GM18867 (cell line): ENCODE measurements around the gene CATSPERZ.
"Not testable (repeated sequence)": the region's sequence is repeated elsewhere in the genome, so short reads cannot be mapped to it uniquely, and the experiment has no call there.

ENCODE experiments used
- ATAC-seq: cut with Tn5 transposase; IDR thresholded peaks from one replicate; pipeline ENCODE4 v1.9.1; 2021; ENCODE audit warnings: mild to moderate bottlenecking, moderate library complexity; ENCODE audit not compliant: unreplicated experiment

CATSPERZ gene

DNA sequence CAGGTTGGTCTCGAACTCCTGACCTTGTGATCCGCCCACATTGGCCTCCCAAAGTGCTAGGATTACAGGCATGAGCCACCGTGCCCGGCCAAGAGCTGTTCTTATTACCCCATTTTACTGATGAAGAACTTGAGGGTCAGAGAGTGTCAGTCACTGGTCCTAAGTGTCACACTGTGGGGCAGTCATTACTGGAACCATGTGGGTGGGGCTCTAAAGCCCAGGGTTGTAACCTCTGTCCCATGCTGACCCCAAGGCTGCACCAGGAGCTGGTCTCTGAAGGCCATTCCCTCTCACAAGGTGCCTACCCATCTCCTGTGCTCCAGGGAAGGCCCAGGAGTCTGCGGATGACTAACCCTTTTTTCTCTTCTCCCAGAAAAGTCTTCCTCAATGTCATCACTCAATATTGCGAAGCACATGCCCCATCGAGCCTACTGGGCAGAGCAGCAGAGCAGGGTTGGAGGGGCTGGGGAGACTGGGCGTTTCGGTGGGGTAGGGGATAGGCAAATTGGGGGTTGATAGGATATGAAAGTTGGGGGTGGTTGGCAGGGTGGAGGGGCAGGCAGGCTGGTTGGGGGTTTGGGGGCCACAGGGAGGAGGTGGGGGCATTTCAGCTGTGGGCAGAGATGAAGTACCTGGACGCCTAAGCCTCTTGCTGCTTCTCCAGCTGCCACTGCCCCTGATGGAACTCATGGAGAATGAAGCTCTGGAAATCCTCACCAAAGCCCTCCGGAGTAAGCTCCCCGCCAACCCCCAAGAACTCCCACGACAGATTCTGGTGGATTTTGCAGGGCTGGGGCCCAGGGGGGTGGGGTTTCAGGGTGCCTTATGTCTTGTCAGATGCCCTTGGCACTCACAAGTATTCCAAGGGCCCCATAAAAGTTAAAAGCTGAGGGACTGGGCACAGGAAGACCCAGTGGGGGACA is 3.2 kb downstream of the CATSPERZ start:
- no peak for ATAC-seq

- no peak for ATAC-seq
Measured at GRCh38 chr11:64304032-64304315, 3.8 kb downstream of the CATSPERZ start.

DNA sequence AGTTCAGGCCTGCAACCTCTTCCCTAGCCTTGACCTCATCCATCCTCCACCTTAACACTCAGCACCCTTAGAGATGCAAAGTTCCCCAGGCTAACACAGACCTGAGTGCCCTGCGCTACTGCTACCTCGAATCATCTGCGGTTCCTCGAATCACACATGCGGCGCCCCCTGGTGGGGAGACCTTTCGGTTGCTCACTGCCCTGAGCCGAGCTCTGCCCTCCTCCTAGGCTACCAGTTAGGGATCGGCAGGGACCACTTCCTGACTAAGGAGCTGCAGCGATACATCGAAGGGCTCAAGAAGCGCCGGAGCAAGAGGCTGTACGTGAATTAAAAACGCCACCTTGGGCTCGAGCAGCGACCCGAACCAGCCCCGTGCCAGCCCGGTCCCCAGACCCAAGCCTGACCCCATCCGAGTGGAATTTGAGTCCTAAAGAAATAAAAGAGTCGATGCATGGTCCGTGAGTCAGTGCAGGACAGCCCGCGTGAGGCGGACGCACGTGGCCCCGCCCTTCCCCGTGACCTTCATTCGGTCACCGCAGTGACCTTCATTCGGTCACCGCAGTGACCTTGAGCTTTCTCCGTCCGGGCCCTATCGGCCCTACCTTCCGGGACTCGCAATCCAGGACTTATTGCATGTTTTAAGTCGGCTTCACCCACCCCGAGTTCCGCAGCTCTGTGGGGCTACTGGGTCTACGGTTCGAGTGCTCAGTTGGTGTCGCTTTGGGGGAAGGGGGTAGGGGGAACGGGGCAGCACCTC is 4.3 kb downstream of the CATSPERZ start:
- peak; percentile 24 for ATAC-seq

DNA sequence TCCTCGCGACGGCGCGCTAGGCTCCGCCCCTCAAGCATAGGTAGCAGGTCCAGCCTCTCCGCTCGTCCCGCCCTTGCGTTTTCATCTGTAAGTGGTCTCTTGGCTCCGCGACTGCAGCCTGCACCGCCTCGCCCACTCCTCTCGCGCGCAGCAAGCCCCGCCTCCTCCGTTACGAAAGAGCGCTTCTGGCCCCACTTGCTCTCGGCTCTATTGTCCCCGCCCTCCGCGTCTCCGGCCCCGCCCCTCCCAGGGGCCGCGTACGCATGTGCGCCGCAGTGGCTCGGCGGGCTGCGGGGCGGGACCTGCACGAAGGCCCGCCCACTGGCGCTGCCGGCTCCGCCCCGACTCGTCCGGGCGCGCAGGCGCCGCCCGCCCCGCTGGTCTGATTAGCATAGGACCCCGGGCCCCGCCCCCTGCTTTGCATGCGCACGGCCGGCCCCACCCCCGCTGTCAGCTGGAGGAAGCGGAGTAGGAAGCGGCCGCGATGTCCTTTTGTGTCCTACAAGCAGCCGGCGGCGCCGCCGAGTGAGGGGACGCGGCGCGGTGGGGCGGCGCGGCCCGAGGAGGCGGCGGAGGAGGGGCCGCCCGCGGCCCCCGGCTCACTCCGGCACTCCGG is 5.0 kb downstream of the CATSPERZ start, which contains the start of gene ESRRA:
ESRRA (plus strand) TSS at position 450 of the 616 bp plus-strand sequence. CDS start 1,656 bp downstream, outside the sequence.
- ATAC-seq, result peak; percentile 68

DNA sequence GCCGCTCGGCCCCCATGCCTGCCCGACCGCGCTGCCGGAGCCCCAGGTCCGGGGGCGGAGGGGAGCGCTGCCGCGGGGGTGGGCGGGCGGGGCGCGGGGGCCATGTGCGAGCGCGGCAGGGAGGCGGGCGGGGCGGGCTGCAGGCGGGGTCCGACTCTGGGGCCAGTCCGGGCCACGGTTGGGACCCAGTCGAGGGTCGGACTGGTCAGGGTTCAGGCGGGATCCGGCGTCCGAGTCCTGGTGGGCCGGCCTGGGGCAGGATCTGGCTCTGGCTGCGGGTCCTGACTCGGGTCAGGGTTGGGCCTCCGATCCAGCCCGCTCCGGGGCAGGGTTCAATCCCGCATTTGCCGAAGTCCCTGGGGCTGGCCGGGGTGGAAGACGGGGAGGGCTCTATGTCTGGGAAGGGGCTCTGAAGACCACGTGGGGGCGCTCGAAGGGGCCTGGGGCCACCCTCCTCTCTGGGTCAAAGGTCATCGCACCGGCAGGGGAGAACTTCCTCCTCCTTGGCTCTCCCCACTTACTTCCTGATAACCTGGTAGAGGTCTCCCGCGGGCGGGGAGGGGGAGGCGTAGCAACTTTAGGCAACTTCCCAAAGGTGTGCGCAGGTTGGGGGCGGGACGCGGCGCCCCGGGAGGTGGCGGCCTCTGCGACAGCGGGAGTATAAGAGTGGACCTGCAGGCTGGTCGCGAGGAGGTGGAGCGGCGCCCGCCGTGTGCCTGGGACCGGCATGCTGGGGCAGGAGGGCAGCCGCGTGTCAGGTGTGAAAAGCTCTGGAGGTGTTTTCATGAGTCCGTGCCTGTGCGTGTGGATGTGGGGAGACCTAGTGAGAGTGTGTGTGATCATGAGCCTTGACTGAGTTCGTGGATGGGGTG is 5.8 kb downstream of the CATSPERZ start:
- peak; percentile 19 for ATAC-seq

GRCh38 chr11:64306563-64306875 is 6.4 kb downstream of the CATSPERZ start:
- ATAC-seq, result no peak

DNA sequence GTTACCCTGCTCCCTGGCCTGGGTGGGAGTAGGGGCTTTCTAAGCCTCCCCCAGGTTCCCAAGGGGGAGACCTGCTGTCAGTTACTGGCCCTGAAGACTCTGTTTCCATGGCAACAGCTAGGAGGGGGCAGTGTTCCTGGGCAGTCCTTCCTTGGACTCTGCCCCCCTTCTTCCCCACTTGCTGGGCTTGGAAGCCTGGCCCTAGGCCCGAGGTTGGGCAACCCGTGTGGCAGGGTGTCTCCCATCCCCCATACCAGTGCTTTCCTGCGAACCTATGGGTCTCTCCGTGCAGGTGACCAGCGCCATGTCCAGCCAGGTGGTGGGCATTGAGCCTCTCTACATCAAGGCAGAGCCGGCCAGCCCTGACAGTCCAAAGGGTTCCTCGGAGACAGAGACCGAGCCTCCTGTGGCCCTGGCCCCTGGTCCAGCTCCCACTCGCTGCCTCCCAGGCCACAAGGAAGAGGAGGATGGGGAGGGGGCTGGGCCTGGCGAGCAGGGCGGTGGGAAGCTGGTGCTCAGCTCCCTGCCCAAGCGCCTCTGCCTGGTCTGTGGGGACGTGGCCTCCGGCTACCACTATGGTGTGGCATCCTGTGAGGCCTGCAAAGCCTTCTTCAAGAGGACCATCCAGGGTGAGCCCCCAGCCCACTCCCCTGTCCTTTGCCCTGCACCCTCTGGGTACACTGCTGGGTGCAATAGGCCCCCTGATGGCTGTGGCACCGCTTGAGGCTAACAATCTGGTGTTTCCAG is 6.9 kb downstream of the CATSPERZ start:
- no peak for ATAC-seq

- not testable (repeated sequence) for ATAC-seq
Measured at GRCh38 chr11:64307795-64308194, 7.6 kb downstream of the CATSPERZ start.

- no peak for ATAC-seq
Measured at GRCh38 chr11:64312947-64313346, 12.8 kb downstream of the CATSPERZ start.

GRCh38 chr11:64313491-64314145 is 13.5 kb downstream of the CATSPERZ start:
- no peak for ATAC-seq

DNA sequence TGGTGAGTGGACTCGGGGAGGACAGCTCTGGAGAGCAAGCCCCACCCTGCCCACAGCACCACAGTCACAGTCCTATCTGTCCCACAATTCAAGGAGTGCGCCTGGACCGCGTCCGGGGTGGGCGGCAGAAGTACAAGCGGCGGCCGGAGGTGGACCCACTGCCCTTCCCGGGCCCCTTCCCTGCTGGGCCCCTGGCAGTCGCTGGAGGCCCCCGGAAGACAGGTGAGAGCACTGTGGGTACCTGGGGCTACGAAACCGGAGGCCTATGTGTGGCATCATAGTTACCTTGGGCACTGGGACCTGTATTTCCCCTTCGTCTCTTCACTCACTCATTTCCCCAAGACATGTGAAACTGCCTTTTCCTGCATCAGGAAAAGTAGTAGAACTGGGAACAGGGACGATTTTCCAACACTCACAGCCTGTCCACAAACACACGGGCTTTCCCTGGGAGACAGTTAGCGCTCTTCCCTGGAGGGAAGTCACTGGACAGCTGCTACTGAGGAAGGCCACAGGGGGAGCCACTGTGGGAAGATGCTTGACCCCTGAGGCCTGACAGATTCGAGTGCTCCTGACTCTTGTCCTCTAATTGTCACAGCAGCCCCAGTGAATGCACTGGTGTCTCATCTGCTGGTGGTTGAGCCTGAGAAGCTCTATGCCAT is 14.1 kb downstream of the CATSPERZ start:
- ATAC-seq, result no peak

DNA sequence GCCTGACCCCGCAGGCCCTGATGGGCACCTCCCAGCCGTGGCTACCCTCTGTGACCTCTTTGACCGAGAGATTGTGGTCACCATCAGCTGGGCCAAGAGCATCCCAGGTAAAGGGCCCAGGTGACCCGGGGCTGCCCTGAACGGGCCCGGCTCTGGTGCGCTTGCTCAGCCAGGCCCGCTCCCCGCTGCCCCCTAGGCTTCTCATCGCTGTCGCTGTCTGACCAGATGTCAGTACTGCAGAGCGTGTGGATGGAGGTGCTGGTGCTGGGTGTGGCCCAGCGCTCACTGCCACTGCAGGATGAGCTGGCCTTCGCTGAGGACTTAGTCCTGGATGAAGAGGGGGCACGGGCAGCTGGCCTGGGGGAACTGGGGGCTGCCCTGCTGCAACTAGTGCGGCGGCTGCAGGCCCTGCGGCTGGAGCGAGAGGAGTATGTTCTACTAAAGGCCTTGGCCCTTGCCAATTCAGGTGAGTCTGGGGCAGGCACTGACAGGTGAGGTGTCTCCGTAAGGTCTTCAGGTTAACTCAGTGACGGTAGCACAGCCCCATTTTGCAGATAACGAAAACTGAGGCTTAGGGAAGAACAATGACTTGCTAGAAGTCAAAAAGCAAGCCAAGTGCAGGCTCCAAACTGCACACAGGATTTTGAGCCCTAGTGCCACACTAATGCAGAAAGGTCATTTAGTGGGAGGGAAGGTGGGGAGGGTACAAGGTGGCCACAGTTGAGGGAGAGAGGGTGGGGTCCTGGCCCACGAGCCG is 14.8 kb downstream of the CATSPERZ start:
- no peak for ATAC-seq

DNA sequence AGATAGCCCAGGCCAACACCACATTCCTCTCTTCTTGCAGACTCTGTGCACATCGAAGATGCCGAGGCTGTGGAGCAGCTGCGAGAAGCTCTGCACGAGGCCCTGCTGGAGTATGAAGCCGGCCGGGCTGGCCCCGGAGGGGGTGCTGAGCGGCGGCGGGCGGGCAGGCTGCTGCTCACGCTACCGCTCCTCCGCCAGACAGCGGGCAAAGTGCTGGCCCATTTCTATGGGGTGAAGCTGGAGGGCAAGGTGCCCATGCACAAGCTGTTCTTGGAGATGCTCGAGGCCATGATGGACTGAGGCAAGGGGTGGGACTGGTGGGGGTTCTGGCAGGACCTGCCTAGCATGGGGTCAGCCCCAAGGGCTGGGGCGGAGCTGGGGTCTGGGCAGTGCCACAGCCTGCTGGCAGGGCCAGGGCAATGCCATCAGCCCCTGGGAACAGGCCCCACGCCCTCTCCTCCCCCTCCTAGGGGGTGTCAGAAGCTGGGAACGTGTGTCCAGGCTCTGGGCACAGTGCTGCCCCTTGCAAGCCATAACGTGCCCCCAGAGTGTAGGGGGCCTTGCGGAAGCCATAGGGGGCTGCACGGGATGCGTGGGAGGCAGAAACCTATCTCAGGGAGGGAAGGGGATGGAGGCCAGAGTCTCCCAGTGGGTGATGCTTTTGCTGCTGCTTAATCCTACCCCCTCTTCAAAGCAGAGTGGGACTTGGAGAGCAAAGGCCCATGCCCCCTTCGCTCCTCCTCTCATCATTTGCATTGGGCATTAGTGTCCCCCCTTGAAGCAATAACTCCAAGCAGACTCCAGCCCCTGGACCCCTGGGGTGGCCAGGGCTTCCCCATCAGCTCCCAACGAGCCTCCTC is 15.7 kb downstream of the CATSPERZ start:
- ATAC-seq, result not testable (repeated sequence)

DNA sequence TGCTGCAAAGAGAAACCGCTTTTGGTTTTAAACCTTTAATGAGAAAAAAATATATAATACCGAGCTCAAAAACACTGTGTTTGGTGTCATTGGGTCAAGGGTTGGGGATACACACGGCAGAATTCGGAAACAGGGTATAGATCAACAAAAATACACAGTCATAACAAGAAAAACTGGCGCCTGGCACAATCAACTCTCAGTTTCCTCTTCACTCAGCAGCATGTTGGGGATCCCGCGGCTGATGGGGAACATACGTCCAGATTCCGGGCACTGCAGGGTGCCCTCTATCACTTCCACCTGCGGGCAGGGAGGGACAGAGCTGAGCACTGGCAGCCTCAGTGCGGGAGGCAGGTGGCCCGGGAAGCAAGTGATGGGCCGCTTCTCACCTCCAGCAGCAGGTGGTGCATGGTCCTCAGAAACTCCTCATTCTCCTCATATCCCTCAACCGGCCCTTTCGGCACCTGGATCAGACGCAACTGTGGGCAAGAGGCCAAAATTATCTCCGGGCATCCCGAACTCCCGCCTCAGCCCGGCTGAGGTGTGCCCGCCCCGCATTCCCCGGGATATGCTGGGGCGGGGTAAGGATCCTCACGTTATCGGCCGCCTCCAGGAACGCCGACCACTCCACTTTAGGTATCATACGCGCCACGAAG is 16.6 kb downstream of the CATSPERZ start:
- ATAC-seq, result peak; percentile 9

- peak; percentile 57 for ATAC-seq
Measured at GRCh38 chr11:64317325-64317960, 17.3 kb downstream of the CATSPERZ start, which contains the start of gene TRMT112. Gene TRMT112 (minus strand): TSS chr11:64317559. CDS start chr11:64317526, 33 bp downstream.
